Endothelial cell of umbilical vein (primary cell): ENCODE measurements around the gene CNTNAP2. TPM values are rescaled to one million over a fixed set of nuclear protein-coding genes. Genes with fewer than 3 reads are reported as not detected.

Source experiments
- BruUV-seq: library from RNA; stranded (reverse); fragments of 400-500 nt; replicated peaks from 2 replicates; lab custom pipeline; 2021; lab: Mats Ljungman, UMichigan
- CTCF ChIA-PET: fragments of 300-600, 350-600 bp; sonication (Branson Sonifier 250); formaldehyde crosslinking; loops from one replicate; lab custom pipeline; 2021; ENCODE audit warnings: antibody characterized with exemption, inconsistent platforms; lab: Charles Lee
- POLR2A ChIA-PET: fragments of 300-600, 350-600 bp; sonication (Branson Sonifier 250); formaldehyde crosslinking; loops from one replicate; lab custom pipeline; 2021; ENCODE audit warnings: antibody characterized with exemption, inconsistent platforms; lab: Charles Lee
- DNase-seq: peaks from one replicate; pipeline ENCODE4 v3.0.0-alpha.2; 2011; ENCODE audit warnings: low read depth, low spot score
- FAIRE-seq: peaks from 2 replicates; lab custom pipeline; 2011; peaks lifted over from hg19 to GRCh38; lab: Jason Lieb, UNC
- H2AFZ ChIP-seq: 2 replicates; pipeline ENCODE4 v1.6.0; 2012; ENCODE audit warnings: low read depth, low read length, control low read depth, inconsistent platforms
- H3K27ac ChIP-seq: 2 replicates; pipeline ENCODE4 v1.5.1; 2011; ENCODE audit warnings: low read depth, mild to moderate bottlenecking, control low read depth, low read length, moderate library complexity; ENCODE audit not compliant: insufficient read depth
- H3K27me3 ChIP-seq, 2 experiments: 2 replicates each; pipeline versions ENCODE4 v1.6.0 to v1.6.1; 2011; ENCODE audit warnings: low read length in 2 of 2, mixed read lengths in 1 of 2; ENCODE audit not compliant: control insufficient read depth in 2 of 2, insufficient read depth in 2 of 2
- H3K36me3 ChIP-seq, 2 experiments: 2 replicates in 1 of 2; 3 replicates in 1 of 2; pipeline ENCODE4 v1.5.1; 2011; ENCODE audit warnings: low read length in 2 of 2, mild to moderate bottlenecking in 1 of 2, moderate library complexity in 1 of 2; ENCODE audit not compliant: control insufficient read depth in 2 of 2, insufficient read depth in 2 of 2; ENCODE audit errors: extremely low read depth in 1 of 2
- H3K4me1 ChIP-seq: 3 replicates; pipeline ENCODE4 v1.5.1; 2011; ENCODE audit warnings: mild to moderate bottlenecking, low read length; ENCODE audit not compliant: control insufficient read depth, insufficient read depth; ENCODE audit errors: extremely low read depth
- H3K4me2 ChIP-seq: 2 replicates; pipeline ENCODE4 v1.6.1; 2011; ENCODE audit warnings: low read length, control low read depth, mixed read lengths; ENCODE audit not compliant: insufficient read depth
- H3K4me3 ChIP-seq, 3 experiments: fragments of 200-600 bp in 1 of 3; sonication (generic), shearing (Covaris generic) in 1 of 3; replicated peaks in 1 of 3; 2 replicates each; pipeline ENCODE4 v1.5.1; 2011 to 2016; ENCODE audit warnings: control low read depth in 3 of 3, low read length in 3 of 3, mild to moderate bottlenecking in 2 of 3, inconsistent platforms in 1 of 3, low read depth in 1 of 3, moderate library complexity in 1 of 3; ENCODE audit not compliant: insufficient read depth in 1 of 3
- H3K79me2 ChIP-seq: 2 replicates; pipeline ENCODE4 v1.6.0; 2012; ENCODE audit warnings: low read length, inconsistent platforms; ENCODE audit not compliant: control insufficient read depth, insufficient read depth
- H3K9ac ChIP-seq: replicated peaks from 2 replicates; pipeline ENCODE3; 2011; ENCODE audit warnings: low read length, control low read depth; ENCODE audit not compliant: insufficient read depth; ENCODE audit errors: extremely low read depth
- H3K9me1 ChIP-seq: replicated peaks from 3 replicates; pipeline ENCODE4 v1.6.0; 2011; ENCODE audit warnings: mild to moderate bottlenecking, low read length; ENCODE audit not compliant: control insufficient read depth, insufficient read depth; ENCODE audit errors: extremely low read depth
- H3K9me3 ChIP-seq: replicated peaks from 2 replicates; pipeline ENCODE4 v1.5.1; 2012; ENCODE audit warnings: low read length, inconsistent platforms; ENCODE audit not compliant: control insufficient read depth, insufficient read depth
- H4K20me1 ChIP-seq: replicated peaks from 2 replicates; pipeline ENCODE3; 2011; ENCODE audit warnings: mild to moderate bottlenecking, low read length; ENCODE audit not compliant: control insufficient read depth, insufficient read depth; ENCODE audit errors: extremely low read depth
- CTCF ChIP-seq, 2 donors: IDR thresholded peaks; 1 replicate in 1 of 2; 2 replicates in 1 of 2; pipeline ENCODE4 v1.5.1; 2011; ENCODE audit warnings: low read length in 2 of 2, mild to moderate bottlenecking in 2 of 2, moderate library complexity in 2 of 2, control low read depth in 1 of 2, inconsistent platforms in 1 of 2, low read depth in 1 of 2; ENCODE audit not compliant: insufficient read depth in 1 of 2; ENCODE audit errors: extremely low read depth in 1 of 2
- EZH2 ChIP-seq: IDR thresholded peaks from 2 replicates; pipeline ENCODE4 v1.6.1; 2012; ENCODE audit warnings: borderline replicate concordance, low read depth, mild to moderate bottlenecking, moderate library complexity, low read length, inconsistent platforms; ENCODE audit not compliant: severe bottlenecking
- FOS ChIP-seq: IDR thresholded peaks from 2 replicates; pipeline ENCODE4 v1.6.1; 2011; ENCODE audit warnings: mild to moderate bottlenecking, low read length, moderate library complexity, borderline replicate concordance; ENCODE audit not compliant: insufficient read depth
- GATA2 ChIP-seq: IDR thresholded peaks from 2 replicates; pipeline ENCODE4 v1.7.0; 2011; ENCODE audit warnings: low read depth, mild to moderate bottlenecking, moderate library complexity, mixed read lengths, low read length; ENCODE audit not compliant: insufficient read length, insufficient read depth
- JUN ChIP-seq: IDR thresholded peaks from 2 replicates; pipeline ENCODE4 v1.6.1; 2011; ENCODE audit warnings: borderline replicate concordance, low read depth; ENCODE audit not compliant: insufficient read length, insufficient read depth
- MAX ChIP-seq: IDR thresholded peaks from 2 replicates; pipeline ENCODE4 v1.6.1; 2011; ENCODE audit not compliant: insufficient read depth, insufficient read length
- MYC ChIP-seq: IDR thresholded peaks from one replicate; pipeline ENCODE4 v1.6.1; 2011; ENCODE audit warnings: mild to moderate bottlenecking, low read depth, low read length
- POLR2A ChIP-seq: IDR thresholded peaks from 2 replicates; pipeline ENCODE4 v1.6.1; 2012; ENCODE audit warnings: low read depth, mild to moderate bottlenecking, control low read depth, low read length
- POLR2AphosphoS5 ChIP-seq: IDR thresholded peaks from 2 replicates; pipeline ENCODE4 v1.6.1; 2012; ENCODE audit warnings: low read depth, mild to moderate bottlenecking, control low read depth, low read length, moderate library complexity; ENCODE audit not compliant: insufficient read depth
- dilution Hi-C: fragments of 300-500 bp; cut with MboI; formaldehyde crosslinking; loops from one replicate; pipeline ENCODE4 v1.15.0; 2019; ENCODE audit warnings: low sequenced_read_pairs; ENCODE audit not compliant: extremely low pct_ligation_motif_present
- intact Hi-C: fragments of 100-400 bp; cut with micrococcal nuclease; formaldehyde crosslinking; loops from one replicate; pipeline ENCODE4 v1.10.0; 2022
- polyA plus RNA-seq, 4 experiments: library from polyadenylated mRNA; depleted of rRNA in 3 of 4; stranded (reverse) in 3 of 4; unstranded in 1 of 4; fragments of >200 nt; gene quantifications; 2 replicates each; pipeline versions ENCODE4 v1.2.1 to v1.2.3, GENCODE V29; 2011 to 2012; ENCODE audit warnings: missing spikeins in 1 of 4
- total RNA-seq: library from RNA; stranded (reverse); gene quantifications from 2 replicates; pipeline ENCODE4 v1.2.3, GENCODE V29; 2021

Gene CNTNAP2
- total and polyA plus RNA-seq, 2 donors (not counting 3 experiments of a cell fraction or from before 2014, with no cell fraction given) = not detected

- Histone ChIP-seq H3K27ac (no peak overlapping the region), H3K27me3 (no peaks in the 10 kb centered on the region), H3K4me1 (no peaks in the 10 kb centered on the region), H3K9ac (no peak overlapping the region), H3K9me3 (peaks cover 11% of the 10 kb centered on the region), H3K9me1 (no peaks in the 10 kb centered on the region), H3K4me3 (no peak overlapping the region), H3K79me2 (no peaks in the 10 kb centered on the region), H2AFZ (no peak overlapping the region), H3K36me3 (no peaks in the 10 kb centered on the region), H4K20me1 (no peaks in the 10 kb centered on the region), H3K4me2 (no peak overlapping the region)
- TF ChIP-seq POLR2A (no peak), GATA2 (no peak), FOS (no peak), MAX (no peak), CTCF (IDR thresholded peaks at IDR 0.05; ENCODE audit: extremely low read depth in 1 of 2, insufficient read depth in 1 of 2, low read depth in 1 of 2, low read length in 2 of 2) (no peak), MYC (no peak), POLR2AphosphoS5 (no peak), JUN (no peak), EZH2 (no peak)
- DNase-seq (no peak), FAIRE-seq (no peak)
- intact Hi-C loops = no loop called here
- ChIA-PET POLR2A (no interaction called here), CTCF (no interaction called here)
- no TSS peak for BruUV-seq
- dilution Hi-C loops = no loop called here
Measured at GRCh38 chr7:148162808-148163207, 2046.2 kb downstream of the CNTNAP2 start.
